Measurements from ENCODE around the gene IER2.

GRCh38 chr19:13181747-13182388 lies 31.7 kb downstream of the IER2 start:
- TF ChIP-seq POLR2A (IDR thresholded peaks at IDR 0.05; ENCODE audit: low read depth, low read length) (no peak), POLR2AphosphoS5 (IDR thresholded peaks at IDR 0.05; ENCODE audit: low read depth, low read length) (no peak)

Measured in GM12892 (cell line).